H1 (cell line): ENCODE results near the gene RPS6KA6. TPM values are rescaled to one million over a fixed set of nuclear protein-coding genes. Genes with fewer than 3 reads are reported as not detected.

Source experiments
- CHD7 ChIP-seq: fragments of 300-600 bp; sonication (generic); IDR thresholded peaks from 2 replicates; pipeline ENCODE4 v1.7.1; 2012; ENCODE audit warnings: low read length, moderate library complexity, mild to moderate bottlenecking, inconsistent platforms; ENCODE audit not compliant: insufficient replicate concordance
- polyA plus RNA-seq, 7 experiments: library from polyadenylated mRNA; depleted of rRNA in 3 of 7; stranded (reverse) in 5 of 7; unstranded in 2 of 7; fragments of >200 nt in 5 of 7; fragments of 200-250 nt in 2 of 7; gene quantifications; 1 replicate in 5 of 7; 2 replicates in 1 of 7; 4 replicates in 1 of 7; pipeline versions ENCODE4 v1.2.1 to v1.2.3, GENCODE V29; 2011 to 2013; ENCODE audit warnings: missing spikeins in 2 of 7, mixed read lengths in 2 of 7
- total RNA-seq: library from RNA; stranded (reverse); fragmentation: NEBNext Ultra II Directional; extraction: Animal tissue kit (Norgen Biotek cat#: 25700); gene quantifications from 2 replicates; pipeline ENCODE4 v1.2.1, GENCODE V29; 2021

The RPS6KA6 gene
- total and polyA plus RNA-seq, 2 of the 8 experiments (the other 6 are each of a cell fraction or from before 2014, with no cell fraction given): 3.5 to 14.6 TPM

GRCh38 chrX:84192006-84192405 lies 4.0 kb upstream of the RPS6KA6 start (continued):
- no peak for TF ChIP-seq CHD7
